ENCODE measurements around the gene SORBS1. TPM values are rescaled to one million over a fixed set of nuclear protein-coding genes. Genes with fewer than 3 reads are reported as not detected.

SORBS1 gene
- total RNA-seq, 2 donors from 2014 or later = 1.4 to 1.6 TPM

DNA sequence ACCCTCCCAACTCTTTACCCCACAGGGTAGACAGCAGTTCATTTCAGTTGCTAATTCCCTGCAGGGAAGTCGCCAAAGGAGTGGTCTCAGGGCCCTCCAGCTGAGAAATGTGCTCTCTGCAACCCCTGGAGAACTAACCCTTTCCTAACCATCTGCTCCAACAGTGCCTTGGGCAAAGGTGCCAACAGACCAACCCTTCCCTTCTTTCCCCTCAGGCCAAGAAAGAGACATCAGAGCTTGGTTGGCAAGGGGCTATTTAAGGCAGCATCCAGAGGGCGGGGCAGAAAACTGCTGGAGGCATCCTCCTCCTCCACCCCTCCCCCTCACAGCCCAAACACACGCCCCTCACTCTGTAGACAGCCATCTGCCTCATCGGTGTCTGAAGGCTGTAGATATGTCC lies 1.7 kb downstream of the SORBS1 start:
- no peak overlapping the region for H3K27ac Mint-ChIP-seq
- no peaks in the 10 kb centered on the region for H3K36me3 Mint-ChIP-seq
- no peaks in the 10 kb centered on the region for H3K9me3 Mint-ChIP-seq
- H3K4me1 Mint-ChIP-seq (ENCODE audit: low read depth in 2 of 2) = peaks cover 10 to 16% of the 10 kb centered on the region in 2 donors
- DNase-seq (ENCODE audit: low spot score) (no peak), ATAC-seq (no peak)
- H3K4me3 Mint-ChIP-seq = peak overlapping the region; percentile 99
- peaks cover 3 to 16% of the 10 kb centered on the region in 2 donors for H3K27me3 Mint-ChIP-seq

DNA sequence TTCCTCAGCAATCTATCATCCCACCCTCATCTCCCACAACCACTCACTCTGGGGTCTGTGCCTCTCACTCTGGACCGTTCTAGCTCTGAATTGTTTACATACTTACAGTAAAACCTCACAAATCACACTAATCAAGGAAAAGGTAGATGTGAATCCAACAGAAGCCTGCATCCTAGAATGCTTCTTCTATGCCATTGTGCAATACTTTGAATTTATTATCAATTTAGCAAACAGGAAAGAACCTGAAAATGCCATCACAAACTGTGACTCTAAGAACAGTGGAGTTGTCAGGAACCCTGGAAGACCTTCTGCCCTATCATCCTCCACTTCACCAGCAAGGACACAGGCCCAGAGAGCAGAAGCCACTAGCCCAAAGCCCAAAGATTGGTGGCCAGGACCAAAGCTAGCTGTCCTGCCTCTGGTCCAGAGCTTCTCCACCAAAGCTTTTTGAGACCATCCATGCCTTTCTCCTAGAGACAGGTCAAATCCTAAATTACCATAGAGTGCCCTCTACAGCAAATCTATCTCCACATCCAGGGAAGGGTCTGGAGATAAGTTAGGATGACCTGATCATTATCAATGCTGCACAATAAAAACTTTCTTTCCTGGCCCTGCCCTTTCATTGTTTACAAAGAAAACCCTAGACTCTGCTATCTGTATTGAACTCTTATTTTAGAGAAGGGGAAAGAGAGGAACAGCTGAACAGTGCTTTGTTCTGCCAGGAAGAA lies 2.4 kb downstream of the SORBS1 start:
- DNase-seq (ENCODE audit: low spot score) = no peak
- peaks cover 3 to 16% of the 10 kb centered on the region in 2 donors for H3K27me3 Mint-ChIP-seq
- peak overlapping the region; percentile 6 for H3K4me3 Mint-ChIP-seq
- no peak for ATAC-seq
- H3K4me1 Mint-ChIP-seq (ENCODE audit: low read depth in 2 of 2) = peaks cover 10 to 16% of the 10 kb centered on the region in 2 donors
- H3K27ac Mint-ChIP-seq = no peak overlapping the region
- H3K36me3 Mint-ChIP-seq = no peaks in the 10 kb centered on the region
- H3K9me3 Mint-ChIP-seq = no peaks in the 10 kb centered on the region

DNA sequence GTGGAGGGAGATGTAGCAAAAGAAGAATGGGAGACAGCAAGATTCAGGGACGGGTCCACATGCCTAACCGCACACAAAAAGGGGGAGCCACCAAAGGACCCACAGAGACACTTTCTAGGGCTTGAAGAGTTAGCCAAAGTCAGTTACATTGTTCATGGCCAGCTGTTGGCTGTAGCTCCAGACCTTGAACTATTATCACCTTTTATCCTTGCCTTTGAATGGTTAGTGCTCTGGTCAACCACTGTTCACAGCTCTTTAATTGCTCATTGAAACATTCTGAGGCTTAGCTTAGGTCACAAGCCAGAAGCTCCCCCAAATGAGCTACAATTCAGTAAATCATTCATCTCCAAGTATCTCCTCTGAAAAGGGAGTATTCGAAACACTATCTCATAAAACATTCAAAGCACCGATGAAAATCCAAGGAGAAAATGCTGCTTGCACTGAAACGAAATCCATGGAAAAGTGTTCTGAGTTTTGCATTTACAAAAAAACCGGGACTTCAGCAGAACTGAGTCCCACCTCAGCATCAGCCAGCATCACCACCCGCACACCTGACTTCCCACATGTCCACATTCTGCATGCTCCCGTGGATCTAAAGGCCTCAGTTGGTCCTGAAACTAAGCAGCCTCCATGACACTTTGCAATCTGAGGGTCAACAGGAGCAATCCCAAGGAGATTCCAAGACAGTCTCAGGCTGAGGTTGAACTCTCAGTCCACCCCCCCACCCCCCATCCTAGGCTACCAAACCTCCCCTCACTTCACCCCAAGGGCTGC lies 4.0 kb downstream of the SORBS1 start:
- H3K27ac Mint-ChIP-seq = no peak overlapping the region
- H3K4me1 Mint-ChIP-seq (ENCODE audit: low read depth in 2 of 2) = peaks cover 10 to 16% of the 10 kb centered on the region in 2 donors
- ATAC-seq = no peak

DNA sequence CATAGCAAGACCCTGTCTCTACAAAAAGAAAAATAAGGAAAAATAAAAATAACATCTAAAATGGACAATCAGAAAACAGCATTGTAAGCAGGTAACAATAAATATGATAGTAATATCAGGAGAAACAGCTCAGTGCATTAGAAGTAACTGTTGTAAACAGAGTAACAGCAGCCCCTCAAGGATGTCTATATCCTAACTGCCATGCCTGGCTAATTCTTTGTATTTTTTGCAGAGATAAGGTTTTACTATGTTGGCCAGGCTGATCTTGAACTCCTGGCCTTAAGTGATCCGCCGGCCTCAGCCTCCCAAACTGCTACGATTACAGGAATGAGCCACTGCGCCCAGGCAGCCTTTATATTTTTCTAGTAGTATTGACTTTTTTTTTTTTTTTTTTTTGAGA lies 7.5 kb downstream of the SORBS1 start:
- H3K27me3 Mint-ChIP-seq = peaks cover 12 to 26% of the 10 kb centered on the region in 2 donors
- no peak for DNase-seq (ENCODE audit: low spot score)
- H3K9me3 Mint-ChIP-seq = peaks cover 3% of the 10 kb centered on the region
- no peaks in the 10 kb centered on the region for H3K36me3 Mint-ChIP-seq
- H3K4me1 Mint-ChIP-seq (ENCODE audit: low read depth in 2 of 2) = peaks cover 0 to 3% of the 10 kb centered on the region in 2 donors
- ATAC-seq = no peak
- H3K27ac Mint-ChIP-seq = no peak overlapping the region
- no peak overlapping the region for H3K4me3 Mint-ChIP-seq

More for the DNA sequence above, 4.0 kb downstream of the SORBS1 start:
- Mint-ChIP-seq H3K4me3 (no peak overlapping the region), H3K27me3 (peaks cover 6 to 16% of the 10 kb centered on the region in 2 donors), H3K36me3 (no peaks in the 10 kb centered on the region), H3K9me3 (peaks cover 3% of the 10 kb centered on the region)
- no peak for DNase-seq (ENCODE audit: low spot score)

DNA sequence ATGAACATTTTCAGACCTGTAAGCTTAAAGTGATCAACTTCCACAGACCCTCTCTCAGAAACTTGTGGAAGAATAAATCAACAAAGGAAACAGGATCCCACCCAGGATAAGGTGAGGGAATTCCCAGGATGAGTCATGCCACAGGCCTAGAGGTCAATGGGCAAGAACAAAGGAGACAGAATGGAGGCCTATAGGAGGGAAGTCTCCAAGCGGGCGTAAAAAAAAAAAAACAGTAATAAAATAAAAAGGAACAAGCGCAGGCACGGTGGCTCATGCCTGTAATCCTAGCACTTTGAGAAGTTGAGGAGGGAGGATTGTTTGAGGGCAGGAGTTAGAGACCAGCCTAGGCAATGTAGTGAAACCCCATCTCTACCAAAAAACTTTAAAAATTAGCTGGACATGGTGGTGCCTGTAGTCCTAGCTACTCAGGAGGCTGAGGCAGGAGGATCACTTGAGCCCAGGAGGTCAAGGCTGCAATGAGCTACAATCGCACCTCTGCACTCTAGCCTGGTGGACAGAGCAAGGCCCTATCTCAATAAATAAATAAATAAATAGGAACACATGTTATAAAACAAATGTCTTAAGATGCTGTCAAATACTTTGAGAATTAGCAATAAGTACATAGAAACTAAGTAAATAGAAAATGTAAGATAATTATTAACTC lies 8.4 kb downstream of the SORBS1 start:
- Mint-ChIP-seq H3K9me3 (peaks cover 3% of the 10 kb centered on the region), H3K4me1 (ENCODE audit: low read depth in 2 of 2) (peaks cover 0 to 3% of the 10 kb centered on the region in 2 donors), H3K27ac (no peak overlapping the region), H3K27me3 (peaks cover 12 to 22% of the 10 kb centered on the region in 2 donors), H3K36me3 (no peaks in the 10 kb centered on the region), H3K4me3 (no peak overlapping the region)
- DNase-seq (ENCODE audit: low spot score) (no peak), ATAC-seq (no peak)

DNA sequence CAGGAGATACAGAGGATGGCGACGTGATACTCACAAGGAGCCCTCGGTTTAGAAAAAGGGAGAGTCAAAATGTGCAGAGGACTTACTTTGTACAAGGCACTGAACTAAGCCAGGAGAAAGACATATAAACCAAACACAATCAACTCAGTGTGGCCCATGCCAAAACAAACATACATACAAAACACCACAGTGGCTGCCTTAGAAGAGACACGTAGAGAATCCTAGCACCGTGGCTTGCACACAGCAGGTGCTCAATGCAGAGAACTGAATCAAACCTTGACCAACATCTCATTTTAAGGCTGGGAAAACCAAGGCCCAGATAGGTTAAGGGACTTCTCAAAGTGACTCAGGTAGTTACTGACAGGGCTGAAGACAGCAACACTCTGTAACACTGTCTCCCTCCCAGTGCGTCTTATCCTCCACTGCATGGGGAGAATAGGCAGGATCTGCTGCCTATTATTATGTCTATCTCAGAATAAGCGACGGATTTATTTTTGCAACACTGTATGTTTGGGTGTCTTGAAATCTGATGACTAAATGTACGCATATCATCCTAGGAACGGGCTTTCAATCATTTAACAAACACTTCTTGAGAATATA lies 11.0 kb downstream of the SORBS1 start:
- DNase-seq (ENCODE audit: low spot score) = no peak
- Mint-ChIP-seq H3K27ac (no peak overlapping the region), H3K27me3 (peaks cover 12 to 22% of the 10 kb centered on the region in 2 donors), H3K4me3 (no peak overlapping the region), H3K36me3 (no peaks in the 10 kb centered on the region), H3K9me3 (peaks cover 3% of the 10 kb centered on the region), H3K4me1 (ENCODE audit: low read depth in 2 of 2) (peaks cover 0 to 3% of the 10 kb centered on the region in 2 donors)
- no peak for ATAC-seq

DNA sequence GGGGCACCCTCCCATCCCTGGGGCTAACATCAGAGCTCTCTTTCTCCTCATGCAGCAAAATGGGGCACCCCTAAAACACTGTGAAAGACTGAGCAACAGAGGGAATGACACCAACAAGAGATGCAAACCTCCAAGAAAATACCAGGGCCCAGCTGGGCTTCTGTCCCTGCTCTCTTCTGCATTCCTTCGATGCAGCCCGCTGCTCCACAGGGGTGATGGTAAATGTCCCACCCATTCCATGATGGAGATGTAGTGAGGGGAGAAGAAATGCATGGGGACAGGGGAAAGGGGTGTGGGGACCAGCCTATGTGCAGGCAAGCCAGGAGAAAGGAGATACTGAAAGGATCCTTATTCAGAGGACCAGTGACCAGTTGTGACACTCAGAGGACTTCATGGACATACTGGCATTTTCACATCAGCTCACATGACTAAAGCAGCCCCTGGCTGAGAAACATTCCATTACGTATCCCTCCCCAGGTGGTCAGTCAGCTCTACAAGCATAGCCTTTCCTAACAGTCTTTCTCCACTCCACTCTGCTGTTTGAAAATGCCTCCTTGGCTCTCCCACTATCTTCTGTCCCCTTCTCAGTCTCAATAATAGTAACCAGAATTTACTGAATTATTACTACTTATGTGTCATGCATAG lies 13.3 kb downstream of the SORBS1 start:
- no peak overlapping the region for H3K4me3 Mint-ChIP-seq
- H3K4me1 Mint-ChIP-seq (ENCODE audit: low read depth in 2 of 2) = peaks cover 0 to 3% of the 10 kb centered on the region in 2 donors
- ATAC-seq (no peak), DNase-seq (ENCODE audit: low spot score) (no peak)
- no peaks in the 10 kb centered on the region for H3K36me3 Mint-ChIP-seq
- peaks cover 10 to 22% of the 10 kb centered on the region in 2 donors for H3K27me3 Mint-ChIP-seq
- no peaks in the 10 kb centered on the region for H3K9me3 Mint-ChIP-seq
- no peak overlapping the region for H3K27ac Mint-ChIP-seq

DNA sequence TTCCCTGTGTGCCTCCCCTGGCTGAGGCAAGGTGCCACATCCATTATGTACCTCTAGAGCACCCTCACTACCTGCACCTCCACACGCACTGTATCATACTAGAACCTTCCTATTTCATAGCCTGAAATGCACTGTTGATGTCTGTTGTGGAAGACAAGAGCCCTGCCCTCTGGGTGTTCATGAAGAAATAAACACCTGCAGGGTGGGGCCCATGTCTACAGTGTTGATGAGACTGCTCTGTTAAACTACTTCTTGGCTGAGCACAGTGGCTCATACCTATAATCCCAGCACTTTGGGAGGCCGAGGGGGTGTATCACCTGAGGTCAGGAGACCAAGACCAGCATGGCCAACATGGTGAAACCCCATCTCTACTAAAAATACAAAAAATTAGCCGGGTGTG lies 14.0 kb downstream of the SORBS1 start:
- H3K9me3 Mint-ChIP-seq = no peaks in the 10 kb centered on the region
- H3K4me1 Mint-ChIP-seq (ENCODE audit: low read depth in 2 of 2) = peaks cover 0 to 3% of the 10 kb centered on the region in 2 donors
- DNase-seq (ENCODE audit: low spot score) (no peak), ATAC-seq (no peak)
- H3K36me3 Mint-ChIP-seq = no peaks in the 10 kb centered on the region
- no peak overlapping the region for H3K27ac Mint-ChIP-seq
- peaks cover 10 to 22% of the 10 kb centered on the region in 2 donors for H3K27me3 Mint-ChIP-seq
- no peak overlapping the region for H3K4me3 Mint-ChIP-seq

DNA sequence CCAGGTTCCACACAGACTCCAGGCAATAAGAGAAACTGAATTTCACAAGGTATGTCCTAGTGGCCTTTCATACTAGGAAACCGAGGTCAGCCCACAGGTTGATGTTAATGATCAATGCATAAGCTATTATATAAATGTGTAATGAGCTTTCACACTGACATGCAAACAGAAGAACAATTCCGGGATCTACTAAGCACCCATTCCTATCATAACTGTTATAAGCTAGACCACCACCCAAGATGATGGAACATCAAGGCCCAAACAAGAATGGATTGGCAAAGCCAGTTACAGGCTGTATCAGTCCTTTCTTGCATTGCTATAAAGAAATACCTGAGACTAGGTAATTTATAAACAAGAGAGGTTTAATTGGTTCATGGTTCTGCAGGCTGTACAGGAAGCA lies 15.2 kb downstream of the SORBS1 start:
- no peaks in the 10 kb centered on the region for H3K36me3 Mint-ChIP-seq

DNA sequence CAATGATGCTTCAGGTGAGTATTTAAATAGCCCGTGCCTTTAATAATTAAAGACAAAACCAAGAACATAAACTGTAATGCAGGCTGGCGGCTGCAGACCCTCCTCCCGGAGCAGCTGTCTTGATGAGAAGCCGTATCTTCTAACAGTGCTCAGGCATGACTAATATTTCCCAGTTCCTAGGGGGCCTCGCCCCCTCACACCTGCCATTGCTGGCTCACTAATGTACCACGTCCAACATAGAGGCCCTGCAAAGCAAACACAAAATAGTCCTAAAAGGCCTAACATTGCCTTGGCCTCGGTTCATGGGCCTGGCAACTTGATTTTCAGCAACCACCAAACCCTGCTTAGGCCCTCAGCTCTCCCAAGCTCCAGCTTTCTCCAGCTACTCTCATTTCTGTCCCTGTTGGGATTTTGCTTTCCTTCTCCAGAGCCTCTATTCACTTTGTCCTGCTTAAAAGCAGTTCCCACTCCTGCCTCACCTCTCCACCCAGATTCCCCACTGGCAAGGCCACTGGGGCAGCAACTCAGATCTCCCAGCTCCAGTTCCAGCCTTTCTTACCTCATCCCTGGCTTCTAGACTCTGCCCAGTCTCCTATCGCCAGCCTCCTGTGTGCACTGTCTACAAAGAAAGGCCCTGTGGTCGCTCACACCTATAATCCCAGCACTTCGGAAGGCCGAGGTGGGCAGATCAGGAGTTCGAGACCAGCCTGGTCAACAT lies 16.2 kb downstream of the SORBS1 start:
- Mint-ChIP-seq H3K27me3 (peaks cover 3 to 8% of the 10 kb centered on the region in 2 donors), H3K36me3 (no peaks in the 10 kb centered on the region), H3K9me3 (no peaks in the 10 kb centered on the region), H3K4me1 (ENCODE audit: low read depth in 2 of 2) (no peaks in the 10 kb centered on the region), H3K4me3 (no peak overlapping the region), H3K27ac (no peak overlapping the region)
- DNase-seq (ENCODE audit: low spot score) (no peak), ATAC-seq (no peak)

More for the DNA sequence above, 15.2 kb downstream of the SORBS1 start:
- Mint-ChIP-seq H3K27me3 (peaks cover 10 to 16% of the 10 kb centered on the region in 2 donors), H3K27ac (no peak overlapping the region), H3K4me3 (no peak overlapping the region), H3K4me1 (ENCODE audit: low read depth in 2 of 2) (peaks cover 0 to 3% of the 10 kb centered on the region in 2 donors), H3K9me3 (no peaks in the 10 kb centered on the region)
- DNase-seq (ENCODE audit: low spot score) (no peak), ATAC-seq (no peak)

DNA sequence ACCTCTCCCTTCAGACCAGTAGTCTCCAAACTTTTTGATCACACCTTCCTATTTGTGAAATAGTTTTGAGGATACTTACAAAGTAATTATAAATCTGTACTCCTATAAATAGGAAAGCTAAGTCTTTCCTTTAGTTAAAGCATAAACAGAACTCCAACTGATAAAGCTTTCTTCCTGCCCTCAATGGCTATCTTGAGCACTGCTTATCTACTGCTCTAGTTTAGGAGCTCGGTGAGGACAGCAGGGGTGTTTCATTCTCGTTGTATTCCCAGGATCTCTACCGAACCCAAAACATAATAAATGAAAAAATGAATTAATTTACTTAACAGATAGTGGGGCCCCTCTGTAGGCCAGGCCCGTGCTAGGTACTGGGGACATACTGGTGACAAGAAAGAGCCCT lies 17.7 kb downstream of the SORBS1 start:
- H3K27ac Mint-ChIP-seq = no peak overlapping the region

DNA sequence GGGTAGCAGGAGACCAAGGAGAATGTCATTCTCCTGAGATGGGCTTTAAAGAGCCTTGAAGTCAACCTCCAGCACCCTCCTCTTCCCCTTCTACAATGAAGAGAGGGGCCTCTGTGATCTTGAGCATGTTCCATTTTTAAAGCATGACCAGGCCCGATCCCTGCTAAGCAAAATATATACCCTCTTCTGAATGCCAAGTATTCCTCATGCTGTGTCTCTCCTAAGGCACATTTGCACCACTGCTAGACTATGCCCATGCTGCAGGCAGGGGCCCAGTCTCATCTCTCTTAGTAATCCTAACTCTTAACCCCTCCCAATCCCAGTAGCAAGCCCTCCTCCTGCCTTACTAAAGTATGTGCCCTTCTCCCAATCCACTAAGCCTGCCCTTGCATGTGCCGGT lies 18.4 kb downstream of the SORBS1 start:
- H3K4me1 Mint-ChIP-seq (ENCODE audit: low read depth in 2 of 2) = no peaks in the 10 kb centered on the region
- H3K36me3 Mint-ChIP-seq = no peaks in the 10 kb centered on the region
- DNase-seq (ENCODE audit: low spot score) = no peak
- no peak for ATAC-seq
- no peaks in the 10 kb centered on the region for H3K27me3 Mint-ChIP-seq
- no peaks in the 10 kb centered on the region for H3K9me3 Mint-ChIP-seq
- H3K4me3 Mint-ChIP-seq = no peak overlapping the region
- no peak overlapping the region for H3K27ac Mint-ChIP-seq

More for the DNA sequence above, 17.7 kb downstream of the SORBS1 start:
- no peaks in the 10 kb centered on the region for H3K4me1 Mint-ChIP-seq (ENCODE audit: low read depth in 2 of 2)
- DNase-seq (ENCODE audit: low spot score) (no peak), ATAC-seq (no peak)
- H3K4me3 Mint-ChIP-seq = no peak overlapping the region
- no peaks in the 10 kb centered on the region for H3K9me3 Mint-ChIP-seq
- no peaks in the 10 kb centered on the region for H3K36me3 Mint-ChIP-seq
- H3K27me3 Mint-ChIP-seq = no peaks in the 10 kb centered on the region

DNA sequence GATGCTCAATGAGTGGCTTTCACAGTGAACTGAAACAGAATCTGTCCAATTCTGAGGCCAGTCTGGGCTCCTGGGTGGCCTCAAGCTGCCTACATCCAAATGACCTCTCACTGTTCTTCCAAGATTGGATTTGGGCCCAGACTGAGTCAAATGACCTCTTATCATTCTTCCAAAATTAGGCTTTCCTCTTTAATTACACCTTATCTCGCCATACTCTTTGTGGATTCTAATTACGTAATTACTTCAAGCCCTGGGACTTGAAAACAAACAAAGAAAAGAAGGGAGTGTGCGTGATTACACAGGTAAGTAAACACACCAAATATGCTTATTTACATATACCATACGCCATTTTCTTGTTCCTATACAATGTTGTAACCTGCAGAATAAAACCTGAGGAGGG lies 18.8 kb downstream of the SORBS1 start:
- H3K27me3 Mint-ChIP-seq = no peaks in the 10 kb centered on the region
- no peak overlapping the region for H3K27ac Mint-ChIP-seq
- H3K9me3 Mint-ChIP-seq = no peaks in the 10 kb centered on the region
- no peak overlapping the region for H3K4me3 Mint-ChIP-seq
- ATAC-seq (no peak), DNase-seq (ENCODE audit: low spot score) (no peak)
- H3K4me1 Mint-ChIP-seq (ENCODE audit: low read depth in 2 of 2) = no peaks in the 10 kb centered on the region
- H3K36me3 Mint-ChIP-seq = no peaks in the 10 kb centered on the region
